ENCODE results near the gene TMEM37. TPM values are rescaled to one million over a fixed set of nuclear protein-coding genes. Genes with fewer than 3 reads are reported as not detected.

Gene TMEM37
- total and polyA plus RNA-seq, 2 of the 8 experiments (the other 6 are each of a cell fraction or from before 2014, with no cell fraction given) = 11.0 to 16.2 TPM

DNA sequence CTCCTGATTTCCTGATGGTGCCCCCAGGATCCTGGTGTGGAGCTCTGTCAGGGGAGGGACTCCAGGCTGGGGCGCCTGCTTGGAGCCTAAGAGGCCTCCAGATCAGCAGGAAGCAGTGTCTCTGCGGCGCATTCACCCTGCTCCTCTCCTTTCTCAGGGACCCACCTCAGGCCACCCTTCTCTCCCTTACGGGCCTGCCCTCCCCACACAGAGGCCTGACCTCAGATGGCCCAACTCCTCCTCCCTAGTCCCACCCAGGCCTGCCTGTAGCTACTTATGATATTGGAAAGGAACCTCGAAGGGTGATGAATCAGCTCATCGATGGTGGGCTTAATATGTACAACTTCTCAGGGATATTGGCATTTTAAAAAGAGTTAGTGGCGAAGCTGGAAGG is 10.6 kb downstream of the TMEM37 start (continued):
- TF ChIP-seq KDM5A (IDR thresholded peaks at IDR 0.05; ENCODE audit: low read length) (no peak), NANOG (IDR thresholded peaks at IDR 0.05; ENCODE audit: insufficient read depth, low read depth, low read length, poor library complexity, severe bottlenecking) (no peak), BRCA1 (IDR thresholded peaks at IDR 0.05; ENCODE audit: low read depth, low read length) (no peak)
- TF ChIP-seq, protein P1, sequence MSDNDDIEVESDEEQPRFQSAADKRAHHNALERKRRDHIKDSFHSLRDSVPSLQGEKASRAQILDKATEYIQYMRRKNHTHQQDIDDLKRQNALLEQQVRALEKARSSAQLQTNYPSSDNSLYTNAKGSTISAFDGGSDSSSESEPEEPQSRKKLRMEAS (IDR thresholded peaks at IDR 0.05) = no peak
